Upper lobe of left lung (tissue), 4 donors: Measurements from ENCODE around the gene TRAPPC4.

Source experiments
- EP300 ChIP-seq, 4 donors: sonication (generic); formaldehyde crosslinking; IDR thresholded peaks; one replicate each; pipeline ENCODE4 v1.5.1; 2017; ENCODE audit warnings: antibody characterized with exemption in 4 of 4, control low read depth in 2 of 4
- POLR2AphosphoS5 ChIP-seq, 2 donors: sonication (generic); formaldehyde crosslinking; IDR thresholded peaks; one replicate each; pipeline ENCODE4 v1.5.1; 2017; ENCODE audit warnings: antibody characterized with exemption in 2 of 2
- TF ChIP-seq, protein P1 (sequence below), 6 experiments: fragments of 450-650 bp in 4 of 6; fragments of 200-600 bp in 2 of 6; sonication (generic) in 2 of 6; IDR thresholded peaks; one replicate each; pipeline ENCODE4 v1.5.1; 2016 to 2019; ENCODE audit warnings: antibody characterized with exemption in 6 of 6

DNA sequence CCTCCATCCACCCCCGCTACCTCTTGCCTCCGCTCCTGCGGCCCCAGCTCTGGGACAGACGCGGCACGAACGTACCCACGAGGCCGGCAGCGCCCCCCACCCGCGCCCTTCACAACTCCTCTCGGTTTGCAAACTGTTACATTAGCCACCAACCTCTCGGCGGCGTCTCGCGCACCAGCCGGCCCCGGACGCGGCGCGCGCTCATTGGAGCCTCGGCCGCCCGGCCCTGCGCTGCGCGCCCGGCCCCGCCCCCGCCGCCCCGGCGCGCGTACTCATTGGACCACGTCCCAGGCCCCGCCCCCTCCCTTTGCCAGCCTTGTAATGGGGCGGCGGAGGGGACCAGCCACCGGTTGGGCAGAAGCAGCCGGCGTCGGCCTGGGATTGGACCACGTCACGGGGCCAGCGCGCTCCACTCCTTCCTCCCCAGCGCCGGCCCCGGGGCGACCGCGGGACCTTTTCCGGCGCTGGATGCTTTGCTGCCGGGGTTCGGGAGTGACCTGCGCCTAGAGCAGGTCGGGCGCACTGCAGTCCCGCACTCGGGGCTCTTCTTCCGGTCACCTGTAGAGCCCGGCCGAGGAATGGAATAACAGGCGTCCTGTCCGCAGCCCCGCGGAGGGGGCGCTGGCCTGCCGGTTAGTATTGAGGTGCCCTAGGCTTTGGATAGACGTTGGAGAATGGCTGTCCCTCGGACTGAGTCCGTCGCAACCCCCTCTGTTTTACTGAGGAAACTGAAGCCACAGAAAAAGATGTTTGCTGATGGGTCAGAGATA, 38.6 kb downstream of the TRAPPC4 start, which contains the start of gene HYOU1:
- TF ChIP-seq, protein P1, sequence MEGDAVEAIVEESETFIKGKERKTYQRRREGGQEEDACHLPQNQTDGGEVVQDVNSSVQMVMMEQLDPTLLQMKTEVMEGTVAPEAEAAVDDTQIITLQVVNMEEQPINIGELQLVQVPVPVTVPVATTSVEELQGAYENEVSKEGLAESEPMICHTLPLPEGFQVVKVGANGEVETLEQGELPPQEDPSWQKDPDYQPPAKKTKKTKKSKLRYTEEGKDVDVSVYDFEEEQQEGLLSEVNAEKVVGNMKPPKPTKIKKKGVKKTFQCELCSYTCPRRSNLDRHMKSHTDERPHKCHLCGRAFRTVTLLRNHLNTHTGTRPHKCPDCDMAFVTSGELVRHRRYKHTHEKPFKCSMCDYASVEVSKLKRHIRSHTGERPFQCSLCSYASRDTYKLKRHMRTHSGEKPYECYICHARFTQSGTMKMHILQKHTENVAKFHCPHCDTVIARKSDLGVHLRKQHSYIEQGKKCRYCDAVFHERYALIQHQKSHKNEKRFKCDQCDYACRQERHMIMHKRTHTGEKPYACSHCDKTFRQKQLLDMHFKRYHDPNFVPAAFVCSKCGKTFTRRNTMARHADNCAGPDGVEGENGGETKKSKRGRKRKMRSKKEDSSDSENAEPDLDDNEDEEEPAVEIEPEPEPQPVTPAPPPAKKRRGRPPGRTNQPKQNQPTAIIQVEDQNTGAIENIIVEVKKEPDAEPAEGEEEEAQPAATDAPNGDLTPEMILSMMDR (IDR thresholded peaks at IDR 0.05), result peak in 4 of 6 experiments; percentile 21 to 47 (median 42)
- peak; percentile 44 to 66 for TF ChIP-seq POLR2AphosphoS5 (IDR thresholded peaks at IDR 0.05)
- TF ChIP-seq EP300 (IDR thresholded peaks at IDR 0.05), result no peak
